ENCODE results near the gene SUPT6H.
A peak's percentile ranks its signal among the peaks of the same experiment; 100 is the strongest.

Gene SUPT6H

DNA sequence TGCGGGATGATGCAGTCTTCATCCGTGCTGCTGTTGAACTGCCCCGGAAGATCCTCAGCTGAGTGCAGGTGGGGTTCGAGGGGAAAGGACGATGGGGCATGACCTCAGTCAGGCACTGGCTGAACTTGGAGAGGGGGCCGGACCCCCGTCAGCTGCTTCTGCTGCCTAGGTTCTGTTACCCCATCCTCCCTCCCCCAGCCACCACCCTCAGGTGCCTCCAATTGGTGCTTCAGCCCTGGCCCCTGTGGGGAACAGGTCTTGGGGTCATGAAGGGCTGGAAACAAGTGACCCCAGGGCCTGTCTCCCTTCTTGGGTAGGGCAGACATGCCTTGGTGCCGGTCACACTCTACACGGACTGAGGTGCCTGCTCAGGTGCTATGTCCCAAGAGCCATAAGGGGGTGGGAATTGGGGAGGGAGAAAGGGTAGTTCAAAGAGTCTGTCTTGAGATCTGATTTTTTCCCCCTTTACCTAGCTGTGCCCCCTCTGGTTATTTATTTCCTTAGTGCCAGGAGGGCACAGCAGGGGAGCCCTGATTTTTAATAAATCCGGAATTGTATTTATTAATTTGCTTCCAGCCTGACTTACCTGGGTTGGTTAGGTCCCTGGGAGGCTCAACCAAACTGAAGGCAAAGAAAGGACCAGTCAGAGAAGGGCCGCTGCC lies 87.6 kb downstream of the SUPT6H start:
- no peak for DNase-seq (ENCODE audit: low read depth in 2 of 2)

DNA sequence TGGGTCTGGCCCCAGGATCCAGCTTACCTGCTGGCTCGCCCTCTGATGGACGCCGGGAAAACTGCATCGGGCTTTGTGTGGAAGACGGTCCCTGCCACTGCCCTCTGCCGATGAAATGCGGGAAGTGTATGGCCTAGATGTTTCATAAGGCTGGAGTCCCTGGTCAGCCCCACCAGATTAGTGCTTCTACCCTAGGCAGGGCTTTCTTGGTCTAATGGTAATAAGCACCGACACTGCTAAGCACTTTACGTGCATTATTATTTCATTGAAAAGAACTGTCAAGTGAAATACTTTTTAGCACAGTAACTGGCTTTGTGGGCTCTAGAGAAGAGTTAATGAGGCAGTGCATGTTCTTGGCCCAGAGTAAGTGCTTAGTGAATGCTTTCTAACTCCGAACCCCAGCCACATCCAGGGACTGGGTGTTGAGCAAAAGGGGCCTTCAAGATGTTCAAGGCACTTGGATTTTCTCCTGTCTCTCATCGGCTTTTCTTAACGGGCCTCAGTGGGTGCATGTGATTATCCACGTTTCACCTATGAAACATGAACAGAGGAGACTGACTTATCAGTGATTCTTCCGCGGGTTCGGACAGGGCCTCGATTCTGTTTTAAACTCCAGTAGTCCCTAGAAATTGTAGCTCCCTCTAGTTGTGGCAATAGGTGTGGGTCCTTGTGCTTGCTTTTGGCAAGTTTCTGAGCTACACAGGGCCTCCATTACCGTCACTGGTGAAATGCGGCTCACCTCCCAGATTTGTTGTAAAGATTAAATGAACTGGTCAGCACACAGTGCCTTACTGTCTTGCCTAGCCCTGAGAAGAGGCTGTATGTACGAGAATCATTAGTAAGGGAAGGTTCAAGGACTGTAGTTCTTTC lies 88.4 kb downstream of the SUPT6H start:
- peak; percentile 76 to 89 for DNase-seq (ENCODE audit: low read depth in 2 of 2)

DNA sequence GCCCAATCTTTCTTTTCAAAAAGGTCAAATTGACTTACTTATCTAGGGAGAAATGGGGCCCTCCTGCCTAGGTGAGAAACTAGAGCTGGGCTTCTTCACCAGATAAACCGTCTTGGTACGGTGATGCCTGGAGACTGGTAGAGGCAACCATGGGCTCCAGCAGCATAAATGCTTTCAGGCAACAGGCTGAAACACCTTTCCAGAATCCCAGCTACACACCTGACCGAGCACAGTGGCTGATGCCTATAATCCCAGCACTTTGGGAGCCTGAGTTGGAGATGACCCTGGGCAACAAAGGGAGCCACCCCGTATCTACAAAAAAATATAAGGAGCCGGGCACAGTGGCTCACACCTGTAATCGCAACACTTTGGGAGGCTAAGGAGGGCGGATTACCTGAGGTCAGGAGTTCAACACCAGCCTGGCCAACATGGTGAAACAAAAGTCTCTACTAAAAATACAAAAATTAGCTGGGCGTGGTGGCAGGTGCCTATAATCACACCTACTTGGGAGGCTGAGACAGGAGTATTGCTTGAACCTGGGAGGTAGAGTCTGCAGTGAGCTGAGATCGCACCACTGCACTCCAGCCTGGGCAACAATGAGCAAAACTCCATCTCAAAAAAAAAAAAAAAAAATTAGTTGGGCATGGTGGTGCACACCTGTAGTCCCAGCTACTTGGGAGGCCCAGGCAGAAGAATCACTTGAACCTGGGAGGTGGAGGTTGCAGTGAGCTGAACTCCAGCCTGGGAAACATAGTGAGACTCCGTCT lies 89.8 kb downstream of the SUPT6H start:
- DNase-seq (ENCODE audit: low read depth in 2 of 2) = no peak
